Left lung (tissue), 10 donors: ENCODE results near the gene DDX5. TPM values are rescaled to one million over a fixed set of nuclear protein-coding genes. Genes with fewer than 3 reads are reported as not detected.

Experiments
- ATAC-seq: fragments of 200-7000 bp; cut with Tn5 transposase; one replicate; pipeline ENCODE4 v1.9.1; 2020; ENCODE audit warnings: moderate library complexity
- DNase-seq, 4 donors: peaks; one replicate each; pipeline ENCODE4 v3.0.0-alpha.2; 2013 to 2020
- H3K27ac ChIP-seq, 2 donors: fragments of 200-600 bp; sonication (generic) in 1 of 2; one replicate each; pipeline versions ENCODE4 v1.5.0 to v1.8.0; 2020 to 2021
- H3K27me3 ChIP-seq, 2 donors: fragments of 200-600 bp; sonication (generic) in 1 of 2; one replicate each; pipeline versions ENCODE4 v1.5.0 to v1.8.0; 2020 to 2021
- H3K36me3 ChIP-seq, 2 donors: fragments of 200-600 bp; sonication (generic) in 1 of 2; one replicate each; pipeline versions ENCODE4 v1.5.0 to v1.8.0; 2020 to 2021
- H3K4me1 ChIP-seq, 2 donors: fragments of 200-600 bp; one replicate each; pipeline ENCODE4 v1.8.0; 2021
- H3K4me3 ChIP-seq, 2 donors: fragments of 200-600 bp; sonication (generic) in 1 of 2; one replicate each; pipeline versions ENCODE4 v1.5.0 to v1.8.0; 2020 to 2021; ENCODE audit warnings: mild to moderate bottlenecking in 1 of 2
- H3K9me3 ChIP-seq, 2 donors: fragments of 200-600 bp; sonication (generic) in 1 of 2; one replicate each; pipeline versions ENCODE4 v1.5.0 to v1.8.0; 2020 to 2021
- CTCF ChIP-seq, 2 donors: fragments of 200-600 bp; sonication (generic) in 1 of 2; IDR thresholded peaks; one replicate each; pipeline versions ENCODE4 v1.5.0 to v1.8.0; 2021; ENCODE audit warnings: antibody characterized with exemption in 2 of 2
- intact Hi-C, 2 donors: fragments of 100-400 bp; cut with DNase I; formaldehyde crosslinking; loops; one replicate each; pipeline versions ENCODE4 v1.11.2 to v1.14.2; 2022
- polyA plus RNA-seq, 6 donors: library from polyadenylated mRNA; unstranded; fragments of 120-200 nt; gene quantifications; one replicate each; pipeline ENCODE4 v1.2.1, GENCODE V29; 2013; ENCODE audit not compliant: insufficient read length in 6 of 6
- total RNA-seq, 2 donors: library from RNA; stranded (reverse); fragmentation: NEBNext Ultra II Directional; extraction: Animal tissue kit (Norgen Biotek cat#: 25700); gene quantifications; one replicate each; pipeline ENCODE4 v1.2.1, GENCODE V29; 2021
- donor health status: DM: no; HTN: yes; CAD: no.
- donor health status: DM: no; HTN: no; CAD: no.

Gene DDX5
- total and polyA plus RNA-seq, 8 donors, result 653 to 835 (median 730) TPM

DNA sequence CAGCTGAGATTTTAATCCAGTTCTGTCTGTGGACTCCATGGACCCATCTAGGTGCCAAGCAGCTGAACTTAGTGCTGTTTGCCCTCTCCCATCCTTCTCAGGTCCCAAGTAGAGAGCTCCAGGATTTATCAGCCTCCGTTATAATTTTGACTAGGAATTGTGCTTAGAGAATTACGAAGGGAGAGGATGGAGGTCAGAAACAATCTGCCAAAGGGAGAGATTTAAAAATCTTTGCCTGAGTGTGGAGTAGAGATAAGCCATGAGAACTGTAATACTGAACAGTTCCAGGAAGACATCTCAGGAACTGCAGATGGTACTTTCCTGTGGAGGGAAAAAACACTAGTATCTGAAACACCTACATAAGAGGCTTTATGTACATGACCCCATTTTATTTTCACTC is 27.7 kb upstream of the DDX5 start:
- H3K4me3 ChIP-seq, result no peak overlapping the region
- DNase-seq, result no peak
- ATAC-seq, result no peak
- intact Hi-C loops, result no loop called here
- peaks cover 0 to 99% of the 10 kb centered on the region in 2 donors for H3K36me3 ChIP-seq
- no peak overlapping the region for H3K27ac ChIP-seq
- no peaks in the 10 kb centered on the region for H3K27me3 ChIP-seq
- no peaks in the 10 kb centered on the region for H3K9me3 ChIP-seq
- no peak for TF ChIP-seq CTCF (IDR thresholded peaks at IDR 0.05)
- no peaks in the 10 kb centered on the region for H3K4me1 ChIP-seq

DNA sequence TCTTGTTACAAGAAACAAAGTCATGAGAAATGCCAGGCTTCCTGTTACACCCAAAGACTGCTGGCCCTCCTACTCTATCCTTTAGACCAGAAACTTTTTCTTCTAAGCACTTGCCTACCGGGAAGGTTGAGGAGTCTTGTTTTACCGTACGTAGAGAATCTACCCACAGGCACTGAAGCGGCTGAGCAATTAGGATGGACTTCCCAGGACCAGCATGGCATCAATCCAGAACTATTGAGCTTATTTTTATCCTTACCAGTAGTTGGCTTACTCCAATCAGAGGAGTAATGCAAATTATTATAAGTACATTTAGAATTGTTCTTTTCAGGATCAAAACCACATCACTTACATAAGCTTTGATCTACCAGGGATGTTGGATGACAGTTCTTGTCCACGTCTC is 26.3 kb upstream of the DDX5 start:
- no peak for DNase-seq
- peaks cover 0 to 97% of the 10 kb centered on the region in 2 donors for H3K36me3 ChIP-seq
- intact Hi-C loops, result no loop called here

GRCh38 chr17:64531955-64532371 is 25.9 kb upstream of the DDX5 start:
- H3K36me3 ChIP-seq, result peaks cover 0 to 97% of the 10 kb centered on the region in 2 donors
- DNase-seq, result no peak
- TF ChIP-seq CTCF (IDR thresholded peaks at IDR 0.05), result no peak

More for the DNA sequence above, 26.3 kb upstream of the DDX5 start:
- Histone ChIP-seq H3K27me3 (no peaks in the 10 kb centered on the region), H3K27ac (peak overlapping the region in 1 of 2 donors; percentile 8), H3K9me3 (no peaks in the 10 kb centered on the region), H3K4me1 (no peaks in the 10 kb centered on the region), H3K4me3 (no peak overlapping the region)
- no peak for ATAC-seq
- no peak for TF ChIP-seq CTCF (IDR thresholded peaks at IDR 0.05)

GRCh38 chr17:64529221-64529620 is 23.1 kb upstream of the DDX5 start:
- no peak for ATAC-seq
- H3K36me3 ChIP-seq, result peaks cover 0 to 98% of the 10 kb centered on the region in 2 donors
- no peak for TF ChIP-seq CTCF (IDR thresholded peaks at IDR 0.05)

More at GRCh38 chr17:64531955-64532371, 25.9 kb upstream of the DDX5 start:
- Histone ChIP-seq H3K9me3 (no peaks in the 10 kb centered on the region), H3K27ac (peak overlapping the region in 1 of 2 donors; percentile 8), H3K4me1 (no peaks in the 10 kb centered on the region), H3K27me3 (no peaks in the 10 kb centered on the region), H3K4me3 (no peak overlapping the region)
- intact Hi-C loops, result no loop called here
- peak; percentile 80 for ATAC-seq

GRCh38 chr17:64527914-64528313 is 21.8 kb upstream of the DDX5 start:
- no peaks in the 10 kb centered on the region for H3K4me1 ChIP-seq
- no peak overlapping the region for H3K27ac ChIP-seq
- no peak for TF ChIP-seq CTCF (IDR thresholded peaks at IDR 0.05)
- DNase-seq, result no peak
- no peak for ATAC-seq
- H3K27me3 ChIP-seq, result no peaks in the 10 kb centered on the region
- H3K4me3 ChIP-seq, result no peak overlapping the region
- H3K36me3 ChIP-seq, result peaks cover 0 to 98% of the 10 kb centered on the region in 2 donors
- intact Hi-C loops, result no loop called here
- H3K9me3 ChIP-seq, result no peaks in the 10 kb centered on the region

More at GRCh38 chr17:64529221-64529620, 23.1 kb upstream of the DDX5 start:
- Histone ChIP-seq H3K4me1 (no peaks in the 10 kb centered on the region), H3K27me3 (no peaks in the 10 kb centered on the region), H3K27ac (no peak overlapping the region), H3K4me3 (no peak overlapping the region), H3K9me3 (no peaks in the 10 kb centered on the region)
- no peak for DNase-seq
- intact Hi-C loops, result no loop called here
